Measurements from ENCODE around the gene IRF5.
"Not testable (repeated sequence)": the region's sequence is repeated elsewhere in the genome, so short reads cannot be mapped to it uniquely, and the experiment has no call there.

IRF5 gene

GRCh38 chr7:128938544-128939074, 882 bp downstream of the IRF5 start:
- no peak for DNase-seq (ENCODE audit: low read depth in 3 of 3, low spot score in 1 of 3)

GRCh38 chr7:128939075-128939860, 1.5 kb downstream of the IRF5 start:
- no peak for DNase-seq (ENCODE audit: low read depth in 3 of 3, low spot score in 1 of 3)

- DNase-seq (ENCODE audit: low read depth in 3 of 3, low spot score in 1 of 3), result no peak
Measured at GRCh38 chr7:128939861-128940410, 2.2 kb downstream of the IRF5 start.

GRCh38 chr7:128940494-128941322, 3.0 kb downstream of the IRF5 start:
- no peak for DNase-seq (ENCODE audit: low read depth in 3 of 3, low spot score in 1 of 3)

- no peak for DNase-seq (ENCODE audit: low read depth in 3 of 3, low spot score in 1 of 3)
Measured at GRCh38 chr7:128941323-128941890, 3.7 kb downstream of the IRF5 start.

- no peak for DNase-seq (ENCODE audit: low read depth in 3 of 3, low spot score in 1 of 3)
Measured at GRCh38 chr7:128941946-128942526, 4.3 kb downstream of the IRF5 start.

- DNase-seq (ENCODE audit: low read depth in 3 of 3, low spot score in 1 of 3), result not testable (repeated sequence)
Measured at GRCh38 chr7:128943251-128943650, 5.5 kb downstream of the IRF5 start.

- no peak for DNase-seq (ENCODE audit: low read depth in 3 of 3, low spot score in 1 of 3)
Measured at GRCh38 chr7:128944487-128945236, 6.9 kb downstream of the IRF5 start.

- DNase-seq (ENCODE audit: low read depth in 3 of 3, low spot score in 1 of 3), result no peak
Measured at GRCh38 chr7:128945668-128946366, 8.1 kb downstream of the IRF5 start.

- no peak for DNase-seq (ENCODE audit: low read depth in 3 of 3, low spot score in 1 of 3)
Measured at GRCh38 chr7:128946936-128947830, 9.5 kb downstream of the IRF5 start.

- DNase-seq (ENCODE audit: low read depth in 3 of 3, low spot score in 1 of 3), result no peak
Measured at GRCh38 chr7:128947854-128948253, 10.1 kb downstream of the IRF5 start.

GRCh38 chr7:128948312-128948973, 10.7 kb downstream of the IRF5 start:
- DNase-seq (ENCODE audit: low read depth in 3 of 3, low spot score in 1 of 3), result no peak

- no peak for DNase-seq (ENCODE audit: low read depth in 3 of 3, low spot score in 1 of 3)
Measured at GRCh38 chr7:128948976-128949760, 11.4 kb downstream of the IRF5 start.

GRCh38 chr7:128951296-128951695, 13.6 kb downstream of the IRF5 start:
- no peak for DNase-seq (ENCODE audit: low read depth in 3 of 3, low spot score in 1 of 3)

GRCh38 chr7:128954150-128954549, 16.4 kb downstream of the IRF5 start:
- no peak for DNase-seq (ENCODE audit: low read depth in 3 of 3, low spot score in 1 of 3)

- DNase-seq (ENCODE audit: low read depth in 3 of 3, low spot score in 1 of 3), result no peak
Measured at GRCh38 chr7:128954830-128955802, 17.4 kb downstream of the IRF5 start.

Data from stimulated activated CD4-positive, alpha-beta T cell treated with anti-CD3 and anti-CD28 coated beads, TNF-alpha, amount 100 ng/mL, for 1 hour (primary cell).